ENCODE data around the gene COLEC11. TPM values are rescaled to one million over a fixed set of nuclear protein-coding genes. Genes with fewer than 3 reads are reported as not detected.

Gene COLEC11
- polyA plus RNA-seq, 1 donor (not counting 4 experiments of a cell fraction or from before 2014, with no cell fraction given) = not detected

DNA sequence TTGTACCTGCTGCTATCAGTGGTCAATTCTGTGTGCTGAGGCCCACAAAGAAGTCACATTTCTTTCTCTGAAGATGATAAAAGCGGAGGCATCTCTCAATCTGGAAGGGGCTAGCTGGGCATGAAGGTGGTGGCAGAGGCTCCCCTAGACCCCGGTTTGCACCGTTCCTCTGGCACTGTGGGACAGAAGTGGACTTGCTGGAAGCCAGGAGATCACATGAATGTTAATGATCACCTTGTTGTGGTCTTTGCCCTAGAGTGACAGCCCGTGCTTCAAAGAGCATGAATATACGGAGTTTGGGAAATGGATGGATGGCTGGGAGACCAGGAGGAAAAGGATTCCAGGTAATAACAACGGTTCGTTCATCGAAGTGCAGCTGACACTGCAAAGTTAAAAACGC is 83.3 kb downstream of the COLEC11 start:
- no peaks in the 10 kb centered on the region for H3K79me2 ChIP-seq (ENCODE audit: control insufficient read depth, insufficient read depth, low read length)
- H3K9me3 ChIP-seq (ENCODE audit: control insufficient read depth, low read depth, low read length) = no peaks in the 10 kb centered on the region
- TF ChIP-seq CTCF (optimal IDR thresholded peaks at IDR 0.05 in 1 of 3, IDR thresholded peaks at IDR 0.05 in 1 of 3, conservative IDR thresholded peaks at IDR 0.05 in 1 of 3; ENCODE audit: extremely low read depth in 1 of 3, insufficient read depth in 2 of 3, low read length in 3 of 3) (no peak), EZH2 (IDR thresholded peaks at IDR 0.05; ENCODE audit: low read length) (no peak)
- H3K27me3 ChIP-seq (ENCODE audit: control insufficient read depth, extremely low read depth, insufficient read depth, low read length) = no peaks in the 10 kb centered on the region
- no peak overlapping the region for H2AFZ ChIP-seq (ENCODE audit: control insufficient read depth, low read length)
- H3K9ac ChIP-seq (ENCODE audit: control insufficient read depth, extremely low read depth, insufficient read depth, low read length) = no peak overlapping the region
- dilution Hi-C loops (cut with MboI; ENCODE audit: extremely low pct_ligation_motif_present, low sequenced_read_pairs) = no loop called here
- no peaks in the 10 kb centered on the region for H4K20me1 ChIP-seq (ENCODE audit: control insufficient read depth, extremely low read depth, insufficient read depth, low read length)
- no peak overlapping the region for H3K4me2 ChIP-seq (ENCODE audit: control insufficient read depth, extremely low read depth, insufficient read depth, low read depth, low read length)
- DNase-seq (ENCODE audit: low read depth, low spot score) (no peak), FAIRE-seq (no peak)
- H3K36me3 ChIP-seq (ENCODE audit: control insufficient read depth in 2 of 2, extremely low read depth in 1 of 2, insufficient read depth in 2 of 2, low read length in 2 of 2) = no peaks in the 10 kb centered on the region
- no peak overlapping the region for H3K27ac ChIP-seq (ENCODE audit: control insufficient read depth, insufficient read depth, low read length)
- H3K4me3 ChIP-seq (ENCODE audit: control insufficient read depth in 2 of 3, extremely low read depth in 1 of 3, insufficient read depth in 2 of 3, low read depth in 1 of 3, low read length in 3 of 3) = no peak overlapping the region
- no peaks in the 10 kb centered on the region for H3K9me1 ChIP-seq (ENCODE audit: control insufficient read depth, extremely low read depth, insufficient read depth, low read length)
- no peaks in the 10 kb centered on the region for H3K4me1 ChIP-seq (ENCODE audit: control insufficient read depth, extremely low read depth, insufficient read depth, low read length)

DNA sequence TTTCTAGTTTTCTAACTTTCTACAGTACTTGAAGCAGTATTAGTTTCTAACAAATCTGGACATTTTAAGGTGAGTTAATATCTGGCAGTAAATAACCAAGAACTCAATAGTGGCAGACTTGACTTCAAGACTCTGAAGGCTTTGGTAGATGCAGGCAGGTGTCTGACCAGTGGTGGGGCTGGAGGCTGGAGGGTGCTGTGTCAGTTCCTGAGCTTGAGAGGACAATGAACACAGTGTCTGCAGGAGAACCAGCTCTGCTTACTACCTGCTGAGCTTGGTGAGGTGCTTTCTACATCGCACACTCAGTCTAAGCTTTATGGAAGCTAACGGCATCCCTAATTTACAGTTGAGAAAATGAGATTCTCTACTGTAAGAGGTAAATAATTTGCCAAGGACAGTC is 84.3 kb downstream of the COLEC11 start:
- no peak for FAIRE-seq
- dilution Hi-C loops (cut with MboI; ENCODE audit: extremely low pct_ligation_motif_present, low sequenced_read_pairs) = no loop called here
- no peak overlapping the region for H3K4me3 ChIP-seq (ENCODE audit: control insufficient read depth in 2 of 3, extremely low read depth in 1 of 3, insufficient read depth in 2 of 3, low read depth in 1 of 3, low read length in 3 of 3)

More for the DNA sequence above, 84.3 kb downstream of the COLEC11 start:
- Histone ChIP-seq H2AFZ (ENCODE audit: control insufficient read depth, low read length) (no peak overlapping the region), H3K27ac (ENCODE audit: control insufficient read depth, insufficient read depth, low read length) (no peak overlapping the region), H3K4me2 (ENCODE audit: control insufficient read depth, extremely low read depth, insufficient read depth, low read depth, low read length) (no peak overlapping the region), H3K27me3 (ENCODE audit: control insufficient read depth, extremely low read depth, insufficient read depth, low read length) (no peaks in the 10 kb centered on the region), H3K4me1 (ENCODE audit: control insufficient read depth, extremely low read depth, insufficient read depth, low read length) (no peaks in the 10 kb centered on the region), H3K9me1 (ENCODE audit: control insufficient read depth, extremely low read depth, insufficient read depth, low read length) (no peaks in the 10 kb centered on the region), H4K20me1 (ENCODE audit: control insufficient read depth, extremely low read depth, insufficient read depth, low read length) (no peaks in the 10 kb centered on the region), H3K79me2 (ENCODE audit: control insufficient read depth, insufficient read depth, low read length) (no peaks in the 10 kb centered on the region), H3K9ac (ENCODE audit: control insufficient read depth, extremely low read depth, insufficient read depth, low read length) (no peak overlapping the region), H3K36me3 (ENCODE audit: control insufficient read depth in 2 of 2, extremely low read depth in 1 of 2, insufficient read depth in 2 of 2, low read length in 2 of 2) (no peaks in the 10 kb centered on the region), H3K9me3 (ENCODE audit: control insufficient read depth, low read depth, low read length) (no peaks in the 10 kb centered on the region)
- TF ChIP-seq EZH2 (IDR thresholded peaks at IDR 0.05; ENCODE audit: low read length) = no peak
- no peak for TF ChIP-seq CTCF (optimal IDR thresholded peaks at IDR 0.05 in 1 of 3, IDR thresholded peaks at IDR 0.05 in 1 of 3, conservative IDR thresholded peaks at IDR 0.05 in 1 of 3; ENCODE audit: extremely low read depth in 1 of 3, insufficient read depth in 2 of 3, low read length in 3 of 3)
- no peak for DNase-seq (ENCODE audit: low read depth, low spot score)

Measured in keratinocyte (primary cell).